ENCODE results near the gene CABYR.

CABYR gene

GRCh38 chr18:24195296-24196053 lies 56.6 kb downstream of the CABYR start:
- DNase-seq = no peak

DNA sequence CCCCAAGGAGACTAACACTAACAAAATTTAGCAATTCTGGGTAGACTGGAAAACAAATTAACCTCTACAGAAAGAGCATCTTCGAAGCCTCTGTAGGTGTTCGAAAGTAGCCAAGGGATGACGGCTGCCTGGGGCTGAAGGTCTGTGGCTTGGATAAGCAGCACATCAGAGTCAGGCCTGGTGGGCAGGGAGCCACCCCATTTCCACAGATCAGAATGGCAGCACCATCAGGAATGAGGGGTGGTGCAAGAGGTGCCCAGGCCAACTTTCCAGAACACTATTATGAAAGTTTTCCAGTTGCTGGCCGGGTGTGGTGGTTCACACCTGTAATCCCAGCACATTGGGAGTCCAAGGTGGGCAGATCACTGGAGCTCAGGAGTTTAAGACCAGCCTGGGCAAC lies 57.9 kb downstream of the CABYR start:
- DNase-seq = no peak

GRCh38 chr18:24197412-24197811 lies 58.5 kb downstream of the CABYR start:
- DNase-seq = no peak

GRCh38 chr18:24198461-24198860 lies 59.6 kb downstream of the CABYR start:
- DNase-seq = no peak

GRCh38 chr18:24199372-24199962 lies 60.6 kb downstream of the CABYR start:
- DNase-seq = no peak

DNA sequence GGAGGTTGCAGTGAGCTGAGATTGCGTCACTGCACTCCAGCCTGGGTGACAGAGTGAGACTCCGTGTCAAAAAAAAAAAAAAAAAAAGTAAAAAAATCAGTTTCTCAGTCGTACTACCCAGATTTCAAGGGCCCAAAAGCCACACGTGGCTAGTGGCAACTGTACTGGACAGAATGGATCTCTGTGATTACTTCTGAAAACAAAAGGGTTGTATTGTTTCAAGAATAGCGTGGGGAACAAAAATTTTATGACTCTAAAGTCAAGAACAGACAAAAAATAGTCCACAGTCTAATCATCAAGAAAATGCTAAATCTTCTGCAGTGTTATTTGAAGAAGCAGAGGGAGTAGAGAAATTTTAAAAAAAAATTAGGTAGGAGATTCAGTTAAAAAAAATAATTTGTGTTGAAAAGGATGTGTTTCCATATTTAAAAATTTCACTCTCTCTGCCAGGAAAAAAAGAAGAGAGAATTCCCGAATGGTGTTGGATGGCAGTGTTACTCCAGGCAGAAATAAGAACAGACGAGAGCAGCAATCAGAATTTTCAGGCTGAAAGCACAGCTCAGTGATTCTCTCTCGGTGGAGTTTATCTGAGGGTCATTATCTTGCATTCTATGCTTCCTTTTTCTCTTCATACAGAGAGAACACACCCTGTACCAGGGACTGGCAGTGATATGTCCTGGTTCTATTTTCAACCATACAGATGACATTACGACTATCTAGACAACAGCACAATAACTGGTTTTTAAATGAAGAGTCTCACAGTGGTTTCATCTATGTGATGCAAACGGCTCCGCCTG lies 61.8 kb downstream of the CABYR start:
- no peak for DNase-seq

- no peak for DNase-seq
Measured at GRCh38 chr18:24201699-24202687, 63.1 kb downstream of the CABYR start.

GRCh38 chr18:24204904-24205303 lies 66.0 kb downstream of the CABYR start:
- no peak for DNase-seq

DNA sequence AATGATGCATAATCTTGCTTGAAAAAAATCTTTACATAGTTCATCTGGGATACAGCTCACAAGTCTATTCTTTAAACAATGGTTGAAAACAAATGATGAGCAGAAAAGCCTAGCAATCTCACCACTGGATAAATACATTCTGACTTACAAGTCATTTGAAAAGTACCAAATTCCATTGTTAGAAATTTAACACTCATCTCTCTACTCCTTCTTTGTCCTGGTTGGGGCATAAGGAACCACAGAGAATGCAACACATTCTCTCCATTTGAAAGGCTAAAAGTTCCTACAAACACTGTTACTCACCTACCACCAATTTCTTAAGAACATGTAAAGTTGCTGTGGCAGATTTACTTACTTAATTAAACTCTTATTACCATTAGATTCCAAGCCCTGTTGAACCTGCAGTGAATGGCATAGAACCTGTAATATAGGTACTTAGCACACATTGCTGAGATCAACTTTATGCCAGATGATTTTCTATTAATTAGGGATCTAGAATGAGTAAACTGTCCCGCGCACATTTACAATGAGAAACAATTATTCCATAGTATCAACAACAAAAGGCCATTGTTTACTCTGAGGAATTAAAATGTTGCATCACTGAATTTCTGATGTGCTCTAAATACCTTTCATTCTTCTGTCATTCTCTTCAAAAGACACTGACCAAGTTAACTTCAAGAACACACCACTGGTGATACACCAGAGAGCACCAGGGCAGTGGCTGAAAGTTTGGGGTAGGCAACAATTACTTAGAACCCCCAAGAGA lies 69.6 kb downstream of the CABYR start:
- no peak for DNase-seq

DNA sequence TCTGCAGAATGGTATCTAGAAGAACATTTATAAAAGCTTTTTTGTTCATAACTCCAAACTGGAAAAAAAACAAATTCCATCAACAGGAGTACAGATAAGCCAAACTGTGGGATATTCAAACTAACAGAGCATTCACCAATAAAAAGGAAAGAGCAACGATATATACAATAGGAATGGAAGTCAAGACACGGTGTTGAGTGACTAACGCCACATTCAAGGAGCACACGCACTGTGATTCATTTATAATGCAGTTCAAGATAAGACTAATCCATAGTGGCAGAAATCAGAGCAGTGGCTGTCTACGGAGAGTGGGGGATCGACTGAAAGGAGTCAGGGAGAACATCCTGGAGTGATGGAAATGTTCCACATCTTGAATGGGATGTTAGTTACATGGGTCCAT lies 70.7 kb downstream of the CABYR start:
- no peak for DNase-seq

Measured in NCI-H2029 treated with DMSO at 0.1 percent for 48 hours (cell line).